ENCODE data around the gene ZNF786. TPM values are rescaled to one million over a fixed set of nuclear protein-coding genes. Genes with fewer than 3 reads are reported as not detected.

The ZNF786 gene
- total RNA-seq, 1 donor: 6.5 TPM

DNA sequence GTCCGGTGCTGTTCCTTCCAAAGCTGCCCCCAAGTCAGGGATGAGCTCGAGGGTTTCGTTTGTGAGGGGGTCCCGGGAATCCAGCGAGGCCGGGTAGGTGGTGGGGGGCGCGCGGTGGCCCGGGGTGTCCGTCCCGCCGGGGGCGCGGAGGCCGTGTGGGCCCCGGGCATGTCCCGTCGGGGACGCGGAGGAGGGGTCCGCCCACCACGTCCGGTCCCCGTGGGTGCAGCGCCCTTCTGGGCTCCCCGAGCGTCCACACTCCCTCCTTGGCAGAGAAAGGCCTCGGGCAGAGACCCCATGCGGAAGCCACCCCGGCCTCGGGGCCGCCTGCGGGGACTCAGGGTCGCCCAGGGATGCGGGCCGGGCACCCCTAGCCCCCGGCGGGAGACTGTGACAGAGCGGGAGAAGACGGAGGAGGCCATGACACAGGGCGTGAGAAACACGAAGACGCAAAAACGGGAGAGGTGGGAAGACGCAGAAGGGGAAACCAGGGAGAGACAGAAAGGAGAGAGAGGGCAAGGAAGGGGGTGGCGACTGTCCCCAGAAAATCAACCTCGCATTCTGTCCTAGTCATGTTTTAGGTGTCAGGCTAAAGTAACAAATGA is 36.2 kb upstream of the ZNF786 start:
- Histone ChIP-seq H3K4me3 (ENCODE audit: insufficient read depth, low read length) (peak overlapping the region; percentile 99), H4K20me1 (ENCODE audit: insufficient read depth, low read length) (no peaks in the 10 kb centered on the region), H3K36me3 (ENCODE audit: insufficient read depth, low read length) (peaks cover 17% of the 10 kb centered on the region), H3K4me2 (ENCODE audit: insufficient read depth, low read length) (peak overlapping the region; percentile 100), H3K4me1 (ENCODE audit: insufficient read depth, low read length) (peaks cover 11% of the 10 kb centered on the region), H3K9me3 (ENCODE audit: low read depth, low read length) (no peaks in the 10 kb centered on the region), H3K79me2 (ENCODE audit: insufficient read depth, low read length) (peaks cover 33% of the 10 kb centered on the region), H3K27ac (ENCODE audit: low read depth, low read length) (peak overlapping the region; percentile 89), H3K27me3 (ENCODE audit: insufficient read depth, low read length) (no peaks in the 10 kb centered on the region), H2AFZ (ENCODE audit: low read length) (peak overlapping the region; percentile 99)
- TF ChIP-seq, protein P1, sequence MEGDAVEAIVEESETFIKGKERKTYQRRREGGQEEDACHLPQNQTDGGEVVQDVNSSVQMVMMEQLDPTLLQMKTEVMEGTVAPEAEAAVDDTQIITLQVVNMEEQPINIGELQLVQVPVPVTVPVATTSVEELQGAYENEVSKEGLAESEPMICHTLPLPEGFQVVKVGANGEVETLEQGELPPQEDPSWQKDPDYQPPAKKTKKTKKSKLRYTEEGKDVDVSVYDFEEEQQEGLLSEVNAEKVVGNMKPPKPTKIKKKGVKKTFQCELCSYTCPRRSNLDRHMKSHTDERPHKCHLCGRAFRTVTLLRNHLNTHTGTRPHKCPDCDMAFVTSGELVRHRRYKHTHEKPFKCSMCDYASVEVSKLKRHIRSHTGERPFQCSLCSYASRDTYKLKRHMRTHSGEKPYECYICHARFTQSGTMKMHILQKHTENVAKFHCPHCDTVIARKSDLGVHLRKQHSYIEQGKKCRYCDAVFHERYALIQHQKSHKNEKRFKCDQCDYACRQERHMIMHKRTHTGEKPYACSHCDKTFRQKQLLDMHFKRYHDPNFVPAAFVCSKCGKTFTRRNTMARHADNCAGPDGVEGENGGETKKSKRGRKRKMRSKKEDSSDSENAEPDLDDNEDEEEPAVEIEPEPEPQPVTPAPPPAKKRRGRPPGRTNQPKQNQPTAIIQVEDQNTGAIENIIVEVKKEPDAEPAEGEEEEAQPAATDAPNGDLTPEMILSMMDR (IDR thresholded peaks at IDR 0.05; ENCODE audit: extremely low read depth, low read depth, low read length): no peak
- DNase-seq (ENCODE audit: insufficient read length, low spot score, missing footprints): no peak

DNA sequence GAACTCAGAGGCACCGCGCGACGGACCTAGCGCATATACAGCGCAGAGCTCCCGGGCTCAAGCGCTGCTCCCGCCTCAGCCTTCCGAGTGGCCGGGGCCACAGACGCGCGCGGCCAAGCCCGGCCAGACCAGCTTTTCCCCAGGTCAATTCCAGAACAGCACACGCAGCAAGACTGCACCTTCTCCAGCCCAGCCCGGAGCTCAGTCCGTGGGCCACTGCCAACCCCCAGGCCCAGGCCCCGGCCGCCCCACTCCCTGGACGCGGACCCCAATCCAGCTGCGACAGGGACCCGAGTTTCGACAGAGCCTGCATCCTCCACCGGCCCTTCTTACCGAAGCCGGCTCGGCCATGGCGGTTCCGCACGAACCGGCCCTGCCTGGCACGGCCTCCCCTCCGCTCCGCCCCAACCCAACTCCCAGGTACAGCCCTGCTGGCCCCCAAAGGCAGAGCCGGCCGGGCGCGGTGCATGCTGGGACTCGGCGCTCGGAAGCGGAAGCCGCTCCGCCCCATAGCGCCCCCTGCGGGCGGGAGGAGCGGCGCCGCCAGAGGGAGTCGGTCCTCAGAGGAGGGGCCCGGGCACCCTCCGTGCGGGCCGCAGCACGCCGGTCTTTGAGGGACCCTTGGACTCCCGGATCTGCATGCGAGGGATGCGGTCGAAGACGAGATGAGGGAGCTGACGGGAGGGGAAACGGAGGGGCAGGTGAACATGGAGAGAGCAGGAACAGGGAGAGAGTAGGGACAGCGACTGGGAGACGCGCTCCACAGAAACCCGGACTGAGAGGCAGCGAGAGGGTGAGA is 35.5 kb upstream of the ZNF786 start, which contains the start of gene ZNF425:
Gene ZNF425 (minus strand): TSS at position 462 of the 799 bp plus-strand sequence. CDS start 111 bp downstream, at position 351.
- Histone ChIP-seq H3K36me3 (ENCODE audit: insufficient read depth, low read length) (peaks cover 14% of the 10 kb centered on the region), H3K4me2 (ENCODE audit: insufficient read depth, low read length) (peak within 1 kb of the TSS; percentile 100), H3K27me3 (ENCODE audit: insufficient read depth, low read length) (no peaks in the 10 kb centered on the region), H2AFZ (ENCODE audit: low read length) (peak within 1 kb of the TSS; percentile 99), H3K9me3 (ENCODE audit: low read depth, low read length) (no peaks in the 10 kb centered on the region), H3K79me2 (ENCODE audit: insufficient read depth, low read length) (peaks cover 33% of the 10 kb centered on the region), H3K4me1 (ENCODE audit: insufficient read depth, low read length) (peaks cover 11% of the 10 kb centered on the region), H4K20me1 (ENCODE audit: insufficient read depth, low read length) (no peaks in the 10 kb centered on the region), H3K27ac (ENCODE audit: low read depth, low read length) (peak within 1 kb of the TSS; percentile 89), H3K4me3 (ENCODE audit: insufficient read depth, low read length) (peak within 1 kb of the TSS; percentile 99)
- DNase-seq (ENCODE audit: insufficient read length, low spot score, missing footprints): peak; percentile 98
- TF ChIP-seq, protein P1 (IDR thresholded peaks at IDR 0.05; ENCODE audit: extremely low read depth, low read depth, low read length): peak; percentile 82

DNA sequence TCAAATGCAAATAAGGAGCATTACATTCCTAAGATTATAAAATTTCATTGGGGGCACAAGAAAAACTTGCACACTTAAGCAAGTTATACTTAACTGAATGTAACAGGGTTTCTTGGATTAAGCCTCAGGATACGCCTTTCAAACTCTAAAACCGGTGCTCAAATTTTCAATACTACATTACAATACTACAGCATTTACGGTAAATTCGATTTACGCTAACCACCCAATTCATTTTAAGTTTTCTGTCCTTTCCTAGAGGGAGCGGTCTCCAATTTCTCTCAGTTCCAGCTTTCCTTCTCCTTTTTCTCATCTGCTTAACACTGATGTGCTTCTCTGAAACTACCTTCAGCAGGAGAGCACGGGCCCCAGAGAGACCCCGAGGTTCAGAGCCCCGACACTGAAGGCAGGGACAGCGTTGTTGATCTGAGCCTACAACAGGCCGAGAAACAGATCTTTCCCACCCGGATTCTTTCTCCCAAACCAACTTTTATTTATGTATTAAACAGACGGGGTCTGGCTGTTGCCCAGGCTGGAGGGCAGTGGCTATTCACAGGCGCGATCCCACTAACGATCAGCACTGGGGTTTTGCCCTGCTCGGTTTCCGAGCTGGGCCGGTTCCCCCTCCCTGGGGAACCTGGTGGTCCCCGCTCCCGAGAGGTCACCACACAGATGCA is 34.8 kb upstream of the ZNF786 start:
- Histone ChIP-seq H3K79me2 (ENCODE audit: insufficient read depth, low read length) (peaks cover 33% of the 10 kb centered on the region), H3K27me3 (ENCODE audit: insufficient read depth, low read length) (no peaks in the 10 kb centered on the region), H3K4me3 (ENCODE audit: insufficient read depth, low read length) (peak overlapping the region; percentile 99), H3K36me3 (ENCODE audit: insufficient read depth, low read length) (peaks cover 6% of the 10 kb centered on the region), H3K9me3 (ENCODE audit: low read depth, low read length) (no peaks in the 10 kb centered on the region), H3K27ac (ENCODE audit: low read depth, low read length) (peak overlapping the region; percentile 89), H3K4me2 (ENCODE audit: insufficient read depth, low read length) (peak overlapping the region; percentile 100), H3K4me1 (ENCODE audit: insufficient read depth, low read length) (peaks cover 11% of the 10 kb centered on the region), H4K20me1 (ENCODE audit: insufficient read depth, low read length) (no peaks in the 10 kb centered on the region), H2AFZ (ENCODE audit: low read length) (peak overlapping the region; percentile 99)
- TF ChIP-seq, protein P1 (IDR thresholded peaks at IDR 0.05; ENCODE audit: extremely low read depth, low read depth, low read length): no peak
- peak; percentile 14 for DNase-seq (ENCODE audit: insufficient read length, low spot score, missing footprints)
